ENCODE measurements around the gene BICDL1. TPM values are rescaled to one million over a fixed set of nuclear protein-coding genes. Genes with fewer than 3 reads are reported as not detected.

BICDL1 gene
- total RNA-seq, 1 donor from 2014 or later: 1.0 TPM

- H3K36me3 ChIP-seq (ENCODE audit: control insufficient read depth in 3 of 3, insufficient read depth in 3 of 3, low read length in 3 of 3): peaks cover 30 to 40% (median 31%) of the 10 kb centered on the region in 3 donors
Observed at GRCh38 chr12:120102189-120103043, 113.4 kb downstream of the BICDL1 start.

GRCh38 chr12:120103044-120103338, 114.0 kb downstream of the BICDL1 start:
- Histone ChIP-seq H3K27me3 (ENCODE audit: control insufficient read depth in 3 of 3, insufficient read depth in 3 of 3, low read length in 3 of 3) (no peaks in the 10 kb centered on the region), H3K9ac (ENCODE audit: low read depth in 1 of 3, low read length in 3 of 3) (no peak overlapping the region), H3K9me3 (ENCODE audit: control insufficient read depth in 3 of 3, low read length in 3 of 3) (no peaks in the 10 kb centered on the region), H3K27ac (ENCODE audit: low read depth, low read length) (no peak overlapping the region), H3K36me3 (ENCODE audit: control insufficient read depth in 3 of 3, insufficient read depth in 3 of 3, low read length in 3 of 3) (peaks cover 30 to 39% (median 34%) of the 10 kb centered on the region in 3 donors), H3K4me3 (ENCODE audit: low read length in 3 of 3) (no peak overlapping the region), H3K4me1 (ENCODE audit: control insufficient read depth in 3 of 3, insufficient read depth in 3 of 3, low read length in 3 of 3) (peaks cover 25 to 40% (median 34%) of the 10 kb centered on the region in 3 donors)

More at GRCh38 chr12:120102189-120103043, 113.4 kb downstream of the BICDL1 start:
- H3K9ac ChIP-seq (ENCODE audit: low read depth in 1 of 3, low read length in 3 of 3): peak overlapping the region in 2 of 3 donors; percentile 59 to 76
- H3K4me1 ChIP-seq (ENCODE audit: control insufficient read depth in 3 of 3, insufficient read depth in 3 of 3, low read length in 3 of 3): peaks cover 25 to 40% (median 34%) of the 10 kb centered on the region in 3 donors
- H3K27ac ChIP-seq (ENCODE audit: low read depth, low read length): peak overlapping the region; percentile 87
- H3K9me3 ChIP-seq (ENCODE audit: control insufficient read depth in 3 of 3, low read length in 3 of 3): no peaks in the 10 kb centered on the region
- H3K4me3 ChIP-seq (ENCODE audit: low read length in 3 of 3): no peak overlapping the region
- no peaks in the 10 kb centered on the region for H3K27me3 ChIP-seq (ENCODE audit: control insufficient read depth in 3 of 3, insufficient read depth in 3 of 3, low read length in 3 of 3)

GRCh38 chr12:120103371-120103770, 114.3 kb downstream of the BICDL1 start:
- Histone ChIP-seq H3K4me1 (ENCODE audit: control insufficient read depth in 3 of 3, insufficient read depth in 3 of 3, low read length in 3 of 3) (peaks cover 26 to 40% (median 36%) of the 10 kb centered on the region in 3 donors), H3K27me3 (ENCODE audit: control insufficient read depth in 3 of 3, insufficient read depth in 3 of 3, low read length in 3 of 3) (no peaks in the 10 kb centered on the region), H3K36me3 (ENCODE audit: control insufficient read depth in 3 of 3, insufficient read depth in 3 of 3, low read length in 3 of 3) (peaks cover 27 to 36% (median 32%) of the 10 kb centered on the region in 3 donors)

GRCh38 chr12:120106151-120106550, 117.1 kb downstream of the BICDL1 start:
- H3K27me3 ChIP-seq (ENCODE audit: control insufficient read depth in 3 of 3, insufficient read depth in 3 of 3, low read length in 3 of 3): no peaks in the 10 kb centered on the region
- H3K4me3 ChIP-seq (ENCODE audit: low read length in 3 of 3): no peak overlapping the region
- H3K9ac ChIP-seq (ENCODE audit: low read depth in 1 of 3, low read length in 3 of 3): no peak overlapping the region
- no peak overlapping the region for H3K27ac ChIP-seq (ENCODE audit: low read depth, low read length)
- peaks cover 17 to 25% (median 24%) of the 10 kb centered on the region in 3 donors for H3K36me3 ChIP-seq (ENCODE audit: control insufficient read depth in 3 of 3, insufficient read depth in 3 of 3, low read length in 3 of 3)
- H3K4me1 ChIP-seq (ENCODE audit: control insufficient read depth in 3 of 3, insufficient read depth in 3 of 3, low read length in 3 of 3): peaks cover 25 to 39% (median 29%) of the 10 kb centered on the region in 3 donors
- H3K9me3 ChIP-seq (ENCODE audit: control insufficient read depth in 3 of 3, low read length in 3 of 3): no peaks in the 10 kb centered on the region

More at GRCh38 chr12:120103371-120103770, 114.3 kb downstream of the BICDL1 start:
- H3K27ac ChIP-seq (ENCODE audit: low read depth, low read length): no peak overlapping the region
- no peak overlapping the region for H3K9ac ChIP-seq (ENCODE audit: low read depth in 1 of 3, low read length in 3 of 3)
- no peak overlapping the region for H3K4me3 ChIP-seq (ENCODE audit: low read length in 3 of 3)
- no peaks in the 10 kb centered on the region for H3K9me3 ChIP-seq (ENCODE audit: control insufficient read depth in 3 of 3, low read length in 3 of 3)

- H3K9ac ChIP-seq (ENCODE audit: low read depth in 1 of 3, low read length in 3 of 3): no peak overlapping the region
- no peak overlapping the region for H3K4me3 ChIP-seq (ENCODE audit: low read length in 3 of 3)
- peaks cover 14 to 25% (median 17%) of the 10 kb centered on the region in 3 donors for H3K4me1 ChIP-seq (ENCODE audit: control insufficient read depth in 3 of 3, insufficient read depth in 3 of 3, low read length in 3 of 3)
- H3K27me3 ChIP-seq (ENCODE audit: control insufficient read depth in 3 of 3, insufficient read depth in 3 of 3, low read length in 3 of 3): no peaks in the 10 kb centered on the region
- H3K9me3 ChIP-seq (ENCODE audit: control insufficient read depth in 3 of 3, low read length in 3 of 3): no peaks in the 10 kb centered on the region
- H3K36me3 ChIP-seq (ENCODE audit: control insufficient read depth in 3 of 3, insufficient read depth in 3 of 3, low read length in 3 of 3): peaks cover 2 to 14% (median 12%) of the 10 kb centered on the region in 3 donors
- no peak overlapping the region for H3K27ac ChIP-seq (ENCODE audit: low read depth, low read length)
Observed at GRCh38 chr12:120109570-120110267, 120.7 kb downstream of the BICDL1 start.

GRCh38 chr12:120110550-120111501, 121.8 kb downstream of the BICDL1 start:
- H3K27me3 ChIP-seq (ENCODE audit: control insufficient read depth in 3 of 3, insufficient read depth in 3 of 3, low read length in 3 of 3): no peaks in the 10 kb centered on the region
- no peaks in the 10 kb centered on the region for H3K9me3 ChIP-seq (ENCODE audit: control insufficient read depth in 3 of 3, low read length in 3 of 3)
- peaks cover 2 to 10% (median 7%) of the 10 kb centered on the region in 3 donors for H3K36me3 ChIP-seq (ENCODE audit: control insufficient read depth in 3 of 3, insufficient read depth in 3 of 3, low read length in 3 of 3)
- no peak overlapping the region for H3K4me3 ChIP-seq (ENCODE audit: low read length in 3 of 3)
- H3K4me1 ChIP-seq (ENCODE audit: control insufficient read depth in 3 of 3, insufficient read depth in 3 of 3, low read length in 3 of 3): peaks cover 25 to 36% (median 28%) of the 10 kb centered on the region in 3 donors
- peak overlapping the region in 2 of 3 donors; percentile 12 to 25 for H3K9ac ChIP-seq (ENCODE audit: low read depth in 1 of 3, low read length in 3 of 3)
- no peak overlapping the region for H3K27ac ChIP-seq (ENCODE audit: low read depth, low read length)

GRCh38 chr12:120115066-120115465, 126.0 kb downstream of the BICDL1 start:
- Histone ChIP-seq H3K36me3 (ENCODE audit: control insufficient read depth in 3 of 3, insufficient read depth in 3 of 3, low read length in 3 of 3) (peaks cover 0 to 3% (median 3%) of the 10 kb centered on the region in 3 donors), H3K27ac (ENCODE audit: low read depth, low read length) (peak overlapping the region; percentile 64), H3K4me1 (ENCODE audit: control insufficient read depth in 3 of 3, insufficient read depth in 3 of 3, low read length in 3 of 3) (peaks cover 43 to 53% (median 44%) of the 10 kb centered on the region in 3 donors), H3K9me3 (ENCODE audit: control insufficient read depth in 3 of 3, low read length in 3 of 3) (no peaks in the 10 kb centered on the region), H3K9ac (ENCODE audit: low read depth in 1 of 3, low read length in 3 of 3) (peak overlapping the region; percentile 80 to 88 (median 84)), H3K27me3 (ENCODE audit: control insufficient read depth in 3 of 3, insufficient read depth in 3 of 3, low read length in 3 of 3) (no peaks in the 10 kb centered on the region), H3K4me3 (ENCODE audit: low read length in 3 of 3) (peak overlapping the region; percentile 90 to 96 (median 93))

GRCh38 chr12:120115692-120116440, 126.8 kb downstream of the BICDL1 start:
- H3K4me1 ChIP-seq (ENCODE audit: control insufficient read depth in 3 of 3, insufficient read depth in 3 of 3, low read length in 3 of 3): peaks cover 40 to 47% (median 44%) of the 10 kb centered on the region in 3 donors
- H3K9me3 ChIP-seq (ENCODE audit: control insufficient read depth in 3 of 3, low read length in 3 of 3): no peaks in the 10 kb centered on the region
- peak overlapping the region; percentile 90 to 96 (median 93) for H3K4me3 ChIP-seq (ENCODE audit: low read length in 3 of 3)
- H3K36me3 ChIP-seq (ENCODE audit: control insufficient read depth in 3 of 3, insufficient read depth in 3 of 3, low read length in 3 of 3): peaks cover 0 to 3% (median 3%) of the 10 kb centered on the region in 3 donors
- H3K27ac ChIP-seq (ENCODE audit: low read depth, low read length): peak overlapping the region; percentile 64
- no peaks in the 10 kb centered on the region for H3K27me3 ChIP-seq (ENCODE audit: control insufficient read depth in 3 of 3, insufficient read depth in 3 of 3, low read length in 3 of 3)
- peak overlapping the region; percentile 80 to 88 (median 84) for H3K9ac ChIP-seq (ENCODE audit: low read depth in 1 of 3, low read length in 3 of 3)

GRCh38 chr12:120116441-120116791, 127.4 kb downstream of the BICDL1 start, which contains the start of gene RAB35:
RAB35 (minus strand) TSS chr12:120116753; CDS start chr12:120116650, 103 bp downstream.
- peaks cover 38 to 44% (median 42%) of the 10 kb centered on the region in 3 donors for H3K4me1 ChIP-seq (ENCODE audit: control insufficient read depth in 3 of 3, insufficient read depth in 3 of 3, low read length in 3 of 3)
- H3K27ac ChIP-seq (ENCODE audit: low read depth, low read length): peak within 1 kb of the TSS; percentile 87

More at GRCh38 chr12:120116441-120116791, 127.4 kb downstream of the BICDL1 start, which contains the start of gene RAB35:
- peaks cover 0 to 3% (median 3%) of the 10 kb centered on the region in 3 donors for H3K36me3 ChIP-seq (ENCODE audit: control insufficient read depth in 3 of 3, insufficient read depth in 3 of 3, low read length in 3 of 3)
- peak within 1 kb of the TSS; percentile 89 to 94 (median 93) for H3K9ac ChIP-seq (ENCODE audit: low read depth in 1 of 3, low read length in 3 of 3)
- H3K27me3 ChIP-seq (ENCODE audit: control insufficient read depth in 3 of 3, insufficient read depth in 3 of 3, low read length in 3 of 3): no peaks in the 10 kb centered on the region
- no peaks in the 10 kb centered on the region for H3K9me3 ChIP-seq (ENCODE audit: control insufficient read depth in 3 of 3, low read length in 3 of 3)
- H3K4me3 ChIP-seq (ENCODE audit: low read length in 3 of 3): peak within 1 kb of the TSS; percentile 93 to 98 (median 96)

Measured in skeletal muscle tissue (tissue), 4 donors.